Fibroblast of lung (primary cell): ENCODE measurements around the gene ZNF143. TPM values are rescaled to one million over a fixed set of nuclear protein-coding genes. Genes with fewer than 3 reads are reported as not detected.

Experiments used
- DNase-seq, 2 donors: peaks; one replicate each; pipeline versions ENCODE4 v3.0.0 to v3.0.0-alpha.2; 2010; ENCODE audit warnings: low read depth in 2 of 2
- H2AFZ ChIP-seq: 2 replicates; pipeline ENCODE4 v1.5.1; 2012; ENCODE audit warnings: low read length, control low read depth, inconsistent platforms
- H3K27ac ChIP-seq: 2 replicates; pipeline ENCODE4 v1.5.1; 2011; ENCODE audit warnings: low read length, control low read depth; ENCODE audit not compliant: insufficient read depth
- H3K27me3 ChIP-seq: 2 replicates; pipeline ENCODE4 v1.5.1; 2011; ENCODE audit warnings: mild to moderate bottlenecking, low read length; ENCODE audit not compliant: control insufficient read depth, insufficient read depth
- H3K36me3 ChIP-seq: 2 replicates; pipeline ENCODE4 v1.5.1; 2011; ENCODE audit warnings: low read length; ENCODE audit not compliant: control insufficient read depth, insufficient read depth
- H3K4me1 ChIP-seq: 2 replicates; pipeline ENCODE4 v1.5.1; 2011; ENCODE audit warnings: low read length; ENCODE audit not compliant: control insufficient read depth, insufficient read depth; ENCODE audit errors: extremely low read depth
- H3K4me2 ChIP-seq: 2 replicates; pipeline ENCODE4 v1.5.1; 2011; ENCODE audit warnings: low read length, control low read depth; ENCODE audit not compliant: insufficient read depth; ENCODE audit errors: extremely low read depth
- H3K4me3 ChIP-seq, 4 experiments: fragments of 200-600 bp in 1 of 4; sonication (generic) in 1 of 4; replicated peaks in 1 of 4; 2 replicates each; pipeline ENCODE4 v1.5.1; 2011 to 2016; ENCODE audit warnings: low read length in 4 of 4, low read depth in 3 of 4, mild to moderate bottlenecking in 3 of 4, control low read depth in 2 of 4, inconsistent platforms in 1 of 4, mixed read lengths in 1 of 4; ENCODE audit not compliant: insufficient read depth in 1 of 4; ENCODE audit errors: control extremely low read depth in 1 of 4
- H3K79me2 ChIP-seq: 2 replicates; pipeline ENCODE4 v1.5.1; 2012; ENCODE audit warnings: mild to moderate bottlenecking, low read length, inconsistent platforms; ENCODE audit not compliant: control insufficient read depth, insufficient read depth
- H3K9ac ChIP-seq: 2 replicates; pipeline ENCODE4 v1.5.1; 2011; ENCODE audit warnings: mild to moderate bottlenecking, low read length, control low read depth; ENCODE audit not compliant: insufficient read depth
- H3K9me3 ChIP-seq: 2 replicates; pipeline ENCODE4 v1.5.1; 2012; ENCODE audit warnings: low read depth, low read length; ENCODE audit not compliant: control insufficient read depth, insufficient read depth
- H4K20me1 ChIP-seq: 2 replicates; pipeline ENCODE4 v1.5.1; 2011; ENCODE audit warnings: low read length; ENCODE audit not compliant: control insufficient read depth, insufficient read depth; ENCODE audit errors: extremely low read depth
- EZH2 ChIP-seq: IDR thresholded peaks from 2 replicates; pipeline ENCODE4 v1.5.1; 2012; ENCODE audit warnings: low read length, control low read depth, mild to moderate bottlenecking; ENCODE audit errors: missing control alignments
- polyA plus RNA-seq, 2 donors: library from polyadenylated mRNA; depleted of rRNA in 1 of 2; stranded (reverse) in 1 of 2; unstranded in 1 of 2; fragments of >200 nt; gene quantifications; 2 replicates each; pipeline ENCODE4 v1.2.1, GENCODE V29; 2011 to 2012; ENCODE audit warnings: missing spikeins in 1 of 2
- total RNA-seq: library from RNA; depleted of rRNA; stranded (reverse); fragments of >200 nt; gene quantifications from 2 replicates; pipeline ENCODE4 v1.2.1, GENCODE V29; 2014
- TF ChIP-seq, protein P1 (sequence below), 2 donors: IDR thresholded peaks in 1 of 2; conservative IDR thresholded peaks in 1 of 2; 1 replicate in 1 of 2; 2 replicates in 1 of 2; pipeline ENCODE4 v1.5.1; 2011 to 2012; ENCODE audit warnings: low read length in 2 of 2, control low read depth in 1 of 2, inconsistent platforms in 1 of 2, low read depth in 1 of 2, mild to moderate bottlenecking in 1 of 2

Gene ZNF143
- total and polyA plus RNA-seq, 2 donors (not counting 1 experiment from before 2014, with no cell fraction given): 22.6 to 36.2 TPM

DNA sequence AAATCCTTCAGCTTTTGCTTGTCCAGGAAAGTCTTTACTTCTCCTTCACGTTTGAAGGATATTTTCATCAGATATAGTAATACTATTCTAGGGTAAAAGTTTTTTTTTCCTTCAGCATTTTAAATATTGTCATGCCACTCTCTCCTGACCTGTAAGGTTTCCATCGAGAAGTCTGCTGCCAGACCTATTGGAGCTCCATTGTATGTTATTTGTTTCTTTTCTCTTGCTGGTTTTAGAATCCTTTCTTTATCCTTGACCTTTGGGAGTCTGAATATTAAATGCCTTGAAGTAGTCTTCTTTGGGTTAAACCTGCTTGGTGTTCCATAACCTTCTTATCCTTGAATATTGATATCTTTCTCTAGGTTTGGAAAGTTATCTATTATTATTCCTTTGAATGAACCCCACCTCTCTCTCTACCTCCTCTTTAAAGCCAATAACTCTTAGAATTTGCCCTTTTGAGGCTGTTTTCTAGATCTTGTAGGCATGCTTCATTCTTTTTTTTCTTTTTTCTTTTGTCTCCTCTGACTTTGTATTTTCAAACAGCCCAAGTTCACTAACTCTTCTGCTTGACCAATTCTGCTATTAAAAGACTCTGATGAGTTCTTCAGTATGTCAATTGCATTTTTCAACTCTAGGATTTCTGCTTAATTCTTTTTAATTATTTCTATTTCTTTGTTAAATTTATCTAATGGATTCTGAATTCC, 100.6 kb downstream of the ZNF143 start:
- Histone ChIP-seq H3K9ac (no peak overlapping the region), H3K27me3 (no peaks in the 10 kb centered on the region), H3K4me2 (no peak overlapping the region), H3K4me3 (no peak overlapping the region), H3K36me3 (no peaks in the 10 kb centered on the region), H3K79me2 (no peaks in the 10 kb centered on the region), H3K9me3 (no peaks in the 10 kb centered on the region), H4K20me1 (no peaks in the 10 kb centered on the region), H2AFZ (no peak overlapping the region), H3K4me1 (peaks cover 5% of the 10 kb centered on the region), H3K27ac (no peak overlapping the region)
- TF ChIP-seq, protein P1, sequence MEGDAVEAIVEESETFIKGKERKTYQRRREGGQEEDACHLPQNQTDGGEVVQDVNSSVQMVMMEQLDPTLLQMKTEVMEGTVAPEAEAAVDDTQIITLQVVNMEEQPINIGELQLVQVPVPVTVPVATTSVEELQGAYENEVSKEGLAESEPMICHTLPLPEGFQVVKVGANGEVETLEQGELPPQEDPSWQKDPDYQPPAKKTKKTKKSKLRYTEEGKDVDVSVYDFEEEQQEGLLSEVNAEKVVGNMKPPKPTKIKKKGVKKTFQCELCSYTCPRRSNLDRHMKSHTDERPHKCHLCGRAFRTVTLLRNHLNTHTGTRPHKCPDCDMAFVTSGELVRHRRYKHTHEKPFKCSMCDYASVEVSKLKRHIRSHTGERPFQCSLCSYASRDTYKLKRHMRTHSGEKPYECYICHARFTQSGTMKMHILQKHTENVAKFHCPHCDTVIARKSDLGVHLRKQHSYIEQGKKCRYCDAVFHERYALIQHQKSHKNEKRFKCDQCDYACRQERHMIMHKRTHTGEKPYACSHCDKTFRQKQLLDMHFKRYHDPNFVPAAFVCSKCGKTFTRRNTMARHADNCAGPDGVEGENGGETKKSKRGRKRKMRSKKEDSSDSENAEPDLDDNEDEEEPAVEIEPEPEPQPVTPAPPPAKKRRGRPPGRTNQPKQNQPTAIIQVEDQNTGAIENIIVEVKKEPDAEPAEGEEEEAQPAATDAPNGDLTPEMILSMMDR (conservative IDR thresholded peaks at IDR 0.05 in 1 of 2, IDR thresholded peaks at IDR 0.05 in 1 of 2; ENCODE audit: low read depth in 1 of 2, low read length in 2 of 2): no peak
- TF ChIP-seq EZH2: no peak
- DNase-seq: no peak

DNA sequence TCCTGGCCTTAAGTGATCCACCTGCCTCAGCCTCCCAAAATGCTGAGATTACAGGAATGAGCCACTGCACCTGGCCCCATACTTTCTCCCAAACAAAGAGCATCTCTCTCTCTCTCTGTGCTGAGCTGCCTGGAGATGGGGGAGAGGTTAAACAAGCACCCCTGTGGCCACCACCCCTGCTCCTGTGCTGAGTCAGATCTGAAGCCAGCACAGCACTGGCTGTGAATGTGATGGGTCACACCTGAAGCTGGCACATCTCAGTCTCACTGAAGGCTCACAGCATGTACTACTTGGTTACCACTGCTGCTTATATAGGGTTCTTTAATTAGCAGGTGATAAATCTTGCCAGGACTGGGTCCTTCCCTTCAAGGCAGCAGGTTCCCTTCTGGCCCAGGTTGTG, 101.9 kb downstream of the ZNF143 start:
- H4K20me1 ChIP-seq: no peaks in the 10 kb centered on the region
- DNase-seq: no peak
- no peaks in the 10 kb centered on the region for H3K36me3 ChIP-seq
- no peak overlapping the region for H2AFZ ChIP-seq
- H3K4me3 ChIP-seq: no peak overlapping the region
- no peak overlapping the region for H3K27ac ChIP-seq
- H3K79me2 ChIP-seq: no peaks in the 10 kb centered on the region
- H3K9ac ChIP-seq: no peak overlapping the region
- no peak overlapping the region for H3K4me2 ChIP-seq
- no peaks in the 10 kb centered on the region for H3K27me3 ChIP-seq
- H3K4me1 ChIP-seq: peaks cover 14% of the 10 kb centered on the region
- TF ChIP-seq, protein P1 (conservative IDR thresholded peaks at IDR 0.05 in 1 of 2, IDR thresholded peaks at IDR 0.05 in 1 of 2; ENCODE audit: low read depth in 1 of 2, low read length in 2 of 2): no peak
- no peak for TF ChIP-seq EZH2
- H3K9me3 ChIP-seq: no peaks in the 10 kb centered on the region

DNA sequence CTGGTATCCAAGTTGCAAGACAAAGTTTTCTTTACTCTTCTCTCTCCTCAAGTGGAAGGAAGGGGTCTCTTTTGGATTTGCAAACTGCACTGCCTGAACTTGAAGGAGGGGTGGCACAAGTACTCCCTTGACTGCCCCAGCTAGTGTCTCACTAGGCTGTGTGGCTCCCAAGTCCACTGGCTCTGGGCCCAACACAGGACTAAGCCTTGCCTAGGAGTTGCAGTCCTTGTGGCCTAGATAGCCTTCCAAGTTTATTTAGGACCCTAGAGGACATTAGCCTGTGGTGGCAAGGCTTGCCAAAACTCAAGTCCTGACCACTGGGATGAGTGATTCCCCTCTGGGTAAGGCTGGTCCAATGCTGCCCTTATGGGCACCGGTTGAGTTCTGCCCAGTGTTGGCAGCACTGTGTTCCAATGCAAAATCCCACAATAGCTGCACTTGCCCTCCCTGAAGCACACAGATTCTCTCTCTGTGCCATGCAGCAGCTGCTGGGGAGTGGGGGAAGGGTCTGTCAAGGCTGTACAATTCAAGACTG, 102.5 kb downstream of the ZNF143 start:
- DNase-seq: no peak
- TF ChIP-seq EZH2: no peak
- TF ChIP-seq, protein P1 (conservative IDR thresholded peaks at IDR 0.05 in 1 of 2, IDR thresholded peaks at IDR 0.05 in 1 of 2; ENCODE audit: low read depth in 1 of 2, low read length in 2 of 2): no peak

More for the DNA sequence above, 102.5 kb downstream of the ZNF143 start:
- H3K79me2 ChIP-seq: no peaks in the 10 kb centered on the region
- H3K9ac ChIP-seq: no peak overlapping the region
- no peak overlapping the region for H2AFZ ChIP-seq
- no peak overlapping the region for H3K4me3 ChIP-seq
- no peaks in the 10 kb centered on the region for H3K36me3 ChIP-seq
- H3K27ac ChIP-seq: no peak overlapping the region
- H3K9me3 ChIP-seq: no peaks in the 10 kb centered on the region
- no peaks in the 10 kb centered on the region for H3K27me3 ChIP-seq
- no peak overlapping the region for H3K4me2 ChIP-seq
- H3K4me1 ChIP-seq: peaks cover 17% of the 10 kb centered on the region
- H4K20me1 ChIP-seq: no peaks in the 10 kb centered on the region
